ENCODE measurements around the gene CEP164.
"Not testable (repeated sequence)": the region's sequence is repeated elsewhere in the genome, so short reads cannot be mapped to it uniquely, and the experiment has no call there.

CEP164 gene

GRCh38 chr11:117369534-117369933 lies 41.9 kb downstream of the CEP164 start:
- DNase-seq, result no peak

GRCh38 chr11:117371453-117371852 lies 43.8 kb downstream of the CEP164 start:
- DNase-seq, result no peak

GRCh38 chr11:117374316-117375055 lies 46.8 kb downstream of the CEP164 start:
- DNase-seq, result no peak

- DNase-seq, result no peak
Measured at GRCh38 chr11:117375960-117376359, 48.3 kb downstream of the CEP164 start.

GRCh38 chr11:117376517-117376916 lies 48.9 kb downstream of the CEP164 start:
- DNase-seq, result no peak

GRCh38 chr11:117378976-117379865 lies 51.6 kb downstream of the CEP164 start:
- DNase-seq, result no peak

GRCh38 chr11:117380676-117381075 lies 53.0 kb downstream of the CEP164 start:
- DNase-seq, result no peak

GRCh38 chr11:117381481-117382387 lies 54.1 kb downstream of the CEP164 start:
- DNase-seq, result no peak

- no peak for DNase-seq
Measured at GRCh38 chr11:117382746-117383145, 55.1 kb downstream of the CEP164 start.

GRCh38 chr11:117384045-117384444 lies 56.4 kb downstream of the CEP164 start:
- no peak for DNase-seq

GRCh38 chr11:117385471-117385870 lies 57.8 kb downstream of the CEP164 start:
- no peak for DNase-seq

GRCh38 chr11:117385906-117386305 lies 58.3 kb downstream of the CEP164 start:
- no peak for DNase-seq

- no peak for DNase-seq
Measured at GRCh38 chr11:117387992-117388755, 60.5 kb downstream of the CEP164 start.

GRCh38 chr11:117390743-117391142 lies 63.1 kb downstream of the CEP164 start:
- no peak for DNase-seq

- no peak for DNase-seq
Measured at GRCh38 chr11:117391181-117391580, 63.5 kb downstream of the CEP164 start.

GRCh38 chr11:117392001-117392690 lies 64.5 kb downstream of the CEP164 start:
- no peak for DNase-seq

- DNase-seq, result no peak
Measured at GRCh38 chr11:117392979-117393378, 65.3 kb downstream of the CEP164 start.

GRCh38 chr11:117394221-117394925 lies 66.7 kb downstream of the CEP164 start:
- DNase-seq, result no peak

GRCh38 chr11:117395476-117395875 lies 67.8 kb downstream of the CEP164 start:
- DNase-seq, result no peak

- no peak for DNase-seq
Measured at GRCh38 chr11:117396970-117397369, 69.3 kb downstream of the CEP164 start.

GRCh38 chr11:117398618-117399017 lies 71.0 kb downstream of the CEP164 start:
- not testable (repeated sequence) for DNase-seq
